ENCODE measurements around the gene NRCAM. TPM values are rescaled to one million over a fixed set of nuclear protein-coding genes. Genes with fewer than 3 reads are reported as not detected.
"Not testable (repeated sequence)": the region's sequence is repeated elsewhere in the genome, so short reads cannot be mapped to it uniquely, and the experiment has no call there.

The NRCAM gene
- total RNA-seq, 1 donor from 2014 or later: 3.3 TPM

GRCh38 chr7:108403597-108404217, 52.5 kb downstream of the NRCAM start:
- no peak for DNase-seq (ENCODE audit: low read depth in 2 of 2)

GRCh38 chr7:108402865-108403264, 53.4 kb downstream of the NRCAM start:
- no peak for DNase-seq (ENCODE audit: low read depth in 2 of 2)

DNA sequence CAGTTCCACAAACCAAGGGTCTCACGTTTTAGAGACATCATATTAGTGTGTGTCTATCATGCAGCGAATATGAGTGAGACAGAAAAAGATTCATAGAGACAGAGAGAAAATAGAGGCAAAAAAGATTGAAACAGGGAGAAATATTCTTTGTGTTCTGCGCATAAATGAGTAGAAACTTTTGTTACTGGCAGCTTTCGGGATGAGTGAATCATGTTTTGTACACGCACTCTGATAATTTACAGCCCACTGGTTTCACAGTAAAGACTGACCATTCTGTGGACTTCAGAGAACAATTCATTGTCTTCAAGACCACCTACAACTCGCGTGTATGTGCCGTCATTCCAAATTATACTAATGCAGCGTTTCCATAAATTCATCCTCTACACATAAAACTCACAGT, 60.2 kb downstream of the NRCAM start:
- no peak for DNase-seq (ENCODE audit: low read depth in 2 of 2)

- no peak for DNase-seq (ENCODE audit: low read depth in 2 of 2)
Observed at GRCh38 chr7:108395426-108395825, 60.8 kb downstream of the NRCAM start.

GRCh38 chr7:108393097-108393496, 63.1 kb downstream of the NRCAM start:
- not testable (repeated sequence) for DNase-seq (ENCODE audit: low read depth in 2 of 2)

GRCh38 chr7:108387686-108388085, 68.5 kb downstream of the NRCAM start:
- DNase-seq (ENCODE audit: low read depth in 2 of 2): not testable (repeated sequence)

DNA sequence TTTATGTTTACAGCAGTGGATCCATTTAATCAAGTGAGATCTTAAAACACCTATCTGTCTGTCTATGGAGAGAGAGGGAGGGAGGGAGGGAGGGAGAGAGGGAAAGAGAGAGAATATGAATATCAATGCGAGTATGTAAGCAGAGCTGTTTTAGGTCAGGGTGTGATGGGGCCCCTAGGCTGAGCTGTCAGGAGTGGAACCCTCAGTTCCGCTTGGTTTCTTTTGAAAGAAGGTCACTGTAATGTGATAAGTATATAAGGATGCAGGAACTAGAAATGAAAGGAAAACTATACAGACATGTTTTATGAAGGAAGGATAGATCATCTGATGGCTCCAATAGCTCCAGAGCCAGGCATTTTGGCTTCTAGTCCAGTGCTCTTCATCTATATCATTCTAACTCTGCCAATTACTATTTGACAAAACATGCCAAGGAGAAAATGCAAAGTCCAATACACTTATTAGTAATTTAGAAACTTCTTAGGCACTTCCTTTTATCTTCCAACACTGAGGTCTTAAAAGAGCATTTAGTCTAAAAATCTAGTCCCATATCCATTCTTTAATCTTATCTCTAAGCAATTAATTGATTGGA, 70.3 kb downstream of the NRCAM start:
- no peak for DNase-seq (ENCODE audit: low read depth in 2 of 2)

GRCh38 chr7:108384716-108385483, 71.3 kb downstream of the NRCAM start:
- DNase-seq (ENCODE audit: low read depth in 2 of 2): no peak

GRCh38 chr7:108382932-108383331, 73.3 kb downstream of the NRCAM start:
- DNase-seq (ENCODE audit: low read depth in 2 of 2): no peak

- DNase-seq (ENCODE audit: low read depth in 2 of 2): peak in 1 of 2 donors; percentile 9
Observed at GRCh38 chr7:108380517-108380916, 75.7 kb downstream of the NRCAM start.

- DNase-seq (ENCODE audit: low read depth in 2 of 2): no peak
Observed at GRCh38 chr7:108376206-108376605, 80.0 kb downstream of the NRCAM start.

- DNase-seq (ENCODE audit: low read depth in 2 of 2): no peak
Observed at GRCh38 chr7:108375668-108376067, 80.6 kb downstream of the NRCAM start.

DNA sequence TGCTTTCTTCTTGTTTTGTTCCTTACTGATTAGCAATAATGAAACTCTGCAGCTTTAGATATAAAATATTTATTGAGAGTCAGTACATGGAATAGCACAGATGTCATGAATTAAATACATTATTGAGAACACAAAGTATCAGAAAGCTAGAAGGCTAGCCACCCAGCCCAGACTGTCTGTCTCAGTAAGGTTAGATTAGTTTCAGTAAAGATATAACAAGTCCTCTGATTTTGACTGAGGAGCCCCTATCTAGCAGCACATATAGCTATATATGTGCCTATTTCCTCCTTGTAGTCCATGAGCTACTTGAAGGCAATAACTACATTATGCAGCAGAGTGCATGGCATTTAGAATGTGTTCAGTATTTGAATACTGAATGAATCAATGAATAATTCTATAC, 81.3 kb downstream of the NRCAM start:
- DNase-seq (ENCODE audit: low read depth in 2 of 2): no peak

GRCh38 chr7:108372618-108373017, 83.6 kb downstream of the NRCAM start:
- DNase-seq (ENCODE audit: low read depth in 2 of 2): no peak

DNA sequence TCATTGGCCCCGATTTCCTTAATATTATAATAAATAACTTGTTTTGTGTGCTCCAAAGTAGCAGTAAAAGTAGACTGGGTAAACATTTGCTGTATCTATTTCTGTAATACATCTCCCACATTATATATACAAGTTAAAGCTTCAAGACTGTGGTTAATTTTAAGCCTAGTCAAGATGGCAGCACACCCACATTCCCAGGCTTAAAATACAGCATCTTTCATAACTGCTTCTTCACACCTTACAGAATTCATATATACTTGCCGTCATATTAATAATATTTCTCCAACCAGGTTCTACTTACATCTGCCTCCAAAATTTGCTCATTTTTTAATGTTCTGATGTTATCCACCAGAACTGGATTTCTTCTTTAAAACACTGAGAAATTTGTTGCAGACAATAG, 85.6 kb downstream of the NRCAM start:
- DNase-seq (ENCODE audit: low read depth in 2 of 2): no peak

DNA sequence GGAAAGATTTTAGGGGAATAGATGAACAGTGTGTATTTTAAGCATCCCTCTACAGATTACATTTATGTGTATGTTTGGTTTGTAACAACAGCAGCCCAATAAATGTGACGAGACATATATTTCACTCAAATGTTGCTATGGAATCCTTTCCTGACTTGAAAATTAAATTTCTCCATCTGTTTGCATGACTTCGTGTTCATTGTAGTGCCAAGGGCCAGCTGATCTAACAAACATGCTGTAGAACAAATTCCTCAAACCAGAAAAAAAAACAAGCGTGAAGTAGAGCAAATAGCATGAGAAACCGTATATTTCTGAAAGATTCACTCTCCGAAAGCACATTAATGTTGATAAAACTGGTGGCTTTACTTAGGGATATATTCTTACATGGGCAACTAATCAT, 87.8 kb downstream of the NRCAM start:
- DNase-seq (ENCODE audit: low read depth in 2 of 2): no peak

GRCh38 chr7:108367946-108368345, 88.3 kb downstream of the NRCAM start:
- DNase-seq (ENCODE audit: low read depth in 2 of 2): no peak

- DNase-seq (ENCODE audit: low read depth in 2 of 2): no peak
Observed at GRCh38 chr7:108367314-108367713, 88.9 kb downstream of the NRCAM start.

- no peak for DNase-seq (ENCODE audit: low read depth in 2 of 2)
Observed at GRCh38 chr7:108363659-108364058, 92.6 kb downstream of the NRCAM start.

GRCh38 chr7:108360058-108360800, 96.0 kb downstream of the NRCAM start:
- no peak for DNase-seq (ENCODE audit: low read depth in 2 of 2)

GRCh38 chr7:108358553-108358952, 97.7 kb downstream of the NRCAM start:
- DNase-seq (ENCODE audit: low read depth in 2 of 2): no peak

DNA sequence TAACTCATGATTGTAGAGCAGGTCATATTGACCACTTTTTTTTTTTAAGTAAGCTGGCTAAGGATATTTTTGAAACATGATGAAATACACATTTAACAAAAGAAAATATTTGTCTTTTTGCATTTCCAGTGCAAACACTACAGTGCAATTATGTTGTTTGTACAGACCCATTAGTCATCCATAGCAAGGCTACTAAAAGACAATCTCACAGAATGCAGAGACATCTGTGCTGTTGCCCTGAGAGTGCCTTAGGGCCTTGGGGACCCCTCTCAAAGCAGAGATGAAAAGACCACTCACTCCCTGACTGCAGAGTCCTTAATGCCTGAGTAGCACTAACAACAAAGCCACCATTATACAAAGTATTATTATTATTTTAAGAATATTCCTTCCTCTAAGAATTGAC, 104.5 kb downstream of the NRCAM start:
- peak in 1 of 2 donors; percentile 31 for DNase-seq (ENCODE audit: low read depth in 2 of 2)
